CD4-positive, alpha-beta T cell treated with Interleukin-4 for 4 hours (primary cell): ENCODE measurements around the gene ASRGL1.

Experiments used
- DNase-seq: peaks from one replicate; pipeline ENCODE4 v3.0.0-alpha.2; 2020

Gene ASRGL1

DNA sequence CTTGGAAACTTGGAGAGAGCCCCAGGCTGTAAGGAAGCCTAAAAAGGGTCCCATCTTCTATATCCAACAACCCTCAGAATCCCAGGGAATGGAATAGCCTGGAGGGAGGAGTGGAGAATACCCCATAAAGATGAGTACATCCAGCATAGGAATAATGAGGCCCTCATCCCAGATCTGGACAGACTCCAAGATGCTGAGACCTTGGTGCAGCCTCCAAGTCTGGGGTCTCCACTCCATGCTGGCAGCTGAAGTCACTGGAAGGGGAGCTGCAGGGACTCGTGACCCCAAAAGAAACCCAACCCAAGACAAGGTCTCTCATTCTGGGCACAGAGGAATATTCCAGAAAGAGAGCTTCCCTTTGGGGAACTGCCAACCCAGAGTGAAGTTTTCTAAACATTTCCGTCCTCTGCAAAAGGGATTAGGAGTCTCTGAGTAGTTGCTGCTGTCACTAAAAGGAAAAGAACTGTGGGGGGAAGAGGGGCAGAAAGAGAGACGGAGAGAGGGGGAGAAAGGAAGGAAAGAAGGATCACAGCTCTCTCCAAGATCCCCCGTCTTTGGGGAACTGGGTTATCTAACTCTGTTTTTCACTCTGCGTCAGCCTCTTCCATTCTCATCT is 82.2 kb downstream of the ASRGL1 start:
- DNase-seq = no peak

- no peak for DNase-seq
Measured at GRCh38 chr11:62419943-62420342, 82.7 kb downstream of the ASRGL1 start.

DNA sequence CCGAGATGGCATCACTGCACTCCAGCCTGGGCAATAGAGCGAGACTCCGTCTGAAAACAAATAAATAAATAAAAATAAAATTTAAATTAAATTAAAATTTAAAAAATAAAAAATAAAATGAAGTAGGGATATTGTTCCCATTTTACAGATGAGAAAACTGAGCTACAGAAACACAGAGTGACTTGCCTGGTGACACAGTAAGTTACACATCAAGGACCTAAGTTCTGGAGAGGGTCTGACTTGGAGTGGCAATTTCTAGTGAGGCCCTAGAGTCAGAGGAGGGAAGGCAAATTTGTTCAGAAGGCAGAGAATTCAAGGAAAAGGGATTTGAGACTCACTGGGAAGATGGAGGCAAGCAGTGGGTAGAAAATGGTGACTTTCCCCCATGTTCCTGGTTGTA is 83.6 kb downstream of the ASRGL1 start:
- no peak for DNase-seq

- DNase-seq = no peak
Measured at GRCh38 chr11:62421996-62422395, 84.7 kb downstream of the ASRGL1 start.

- DNase-seq = no peak
Measured at GRCh38 chr11:62423012-62423411, 85.8 kb downstream of the ASRGL1 start.

DNA sequence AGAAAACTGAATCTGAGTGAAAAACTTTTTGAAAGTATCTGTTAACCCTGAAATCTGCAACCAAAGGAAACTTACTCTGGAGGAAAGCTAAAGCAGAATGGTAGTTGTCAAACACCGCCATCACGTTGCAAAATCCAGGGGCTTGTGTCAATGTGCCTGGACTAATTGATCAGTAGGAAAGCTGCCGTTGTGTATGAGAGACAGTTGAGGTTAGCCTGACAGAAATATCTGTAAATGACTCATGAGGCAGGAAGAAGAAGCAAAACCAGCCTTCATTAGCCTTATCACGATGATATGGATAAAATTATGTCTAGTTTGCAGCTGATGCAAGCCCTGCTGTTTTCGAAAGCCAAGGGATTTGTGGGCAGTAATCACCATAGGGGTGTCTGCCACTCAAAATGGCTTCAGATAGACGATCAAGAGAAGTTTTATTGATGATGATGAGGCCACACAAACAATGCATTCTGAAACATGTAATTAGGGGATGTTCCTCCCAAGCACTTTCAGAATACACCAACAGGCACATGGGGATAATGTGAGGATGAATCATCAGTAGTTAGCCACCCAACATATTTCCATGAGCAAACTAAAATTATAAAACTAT is 90.5 kb downstream of the ASRGL1 start:
- peak; percentile 23 for DNase-seq

- no peak for DNase-seq
Measured at GRCh38 chr11:62428871-62429560, 91.8 kb downstream of the ASRGL1 start.

GRCh38 chr11:62430425-62430824 is 93.2 kb downstream of the ASRGL1 start:
- no peak for DNase-seq

GRCh38 chr11:62431171-62431901 is 94.1 kb downstream of the ASRGL1 start:
- DNase-seq = no peak

DNA sequence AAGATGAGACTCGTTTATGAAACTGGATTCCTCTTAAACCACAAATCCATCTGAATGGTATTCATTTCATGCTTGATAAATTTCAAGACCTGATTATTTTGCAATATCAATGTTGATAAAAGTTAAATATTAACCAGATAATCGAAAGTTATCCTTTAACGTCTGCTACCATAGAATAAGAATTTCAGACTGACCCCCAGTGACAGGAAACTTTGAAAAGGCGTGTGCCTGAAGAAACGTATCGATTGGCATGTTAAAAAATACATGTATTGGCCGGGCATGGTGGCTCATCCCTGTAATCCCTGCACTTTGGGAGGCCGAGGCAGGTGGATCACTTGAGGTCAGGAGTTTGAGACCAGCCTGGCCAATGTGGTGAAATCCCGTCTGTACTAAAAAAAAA is 95.4 kb downstream of the ASRGL1 start:
- no peak for DNase-seq

DNA sequence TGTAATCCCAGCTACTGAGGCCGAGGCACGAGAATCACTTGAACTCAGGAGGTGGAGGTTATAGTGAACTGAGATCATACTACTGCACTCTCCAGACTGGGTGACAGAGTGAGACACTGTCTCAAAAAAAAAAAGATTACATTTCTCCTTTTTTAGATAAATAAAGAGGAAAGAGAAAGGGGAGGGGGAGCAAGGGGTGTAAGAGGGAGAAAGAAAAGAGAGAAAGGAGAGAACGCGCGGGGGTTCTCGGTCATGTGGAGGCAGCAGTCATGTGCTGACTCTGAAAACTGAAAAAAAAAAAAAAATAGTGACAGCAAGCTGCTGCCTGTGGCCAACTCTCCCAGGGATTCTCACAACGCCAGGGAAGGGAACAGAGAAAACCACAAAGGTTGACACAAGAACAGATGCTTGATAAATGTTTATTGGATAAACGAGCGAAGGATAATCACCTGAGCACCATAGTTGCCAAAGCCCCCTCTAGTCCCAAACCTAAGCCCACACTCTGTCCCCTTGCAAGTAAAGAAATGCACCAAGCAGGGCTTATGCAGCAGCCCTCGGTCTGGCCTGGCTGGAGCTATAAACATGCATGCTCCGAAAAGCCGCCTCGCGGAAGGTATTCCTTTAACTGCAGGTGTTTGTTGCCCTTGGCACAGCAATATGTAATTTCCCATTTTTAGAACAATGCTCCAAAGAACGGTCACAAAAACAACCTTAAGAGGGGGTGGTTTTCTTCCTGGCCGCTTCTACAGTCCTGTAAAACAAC is 96.1 kb downstream of the ASRGL1 start:
- no peak for DNase-seq

DNA sequence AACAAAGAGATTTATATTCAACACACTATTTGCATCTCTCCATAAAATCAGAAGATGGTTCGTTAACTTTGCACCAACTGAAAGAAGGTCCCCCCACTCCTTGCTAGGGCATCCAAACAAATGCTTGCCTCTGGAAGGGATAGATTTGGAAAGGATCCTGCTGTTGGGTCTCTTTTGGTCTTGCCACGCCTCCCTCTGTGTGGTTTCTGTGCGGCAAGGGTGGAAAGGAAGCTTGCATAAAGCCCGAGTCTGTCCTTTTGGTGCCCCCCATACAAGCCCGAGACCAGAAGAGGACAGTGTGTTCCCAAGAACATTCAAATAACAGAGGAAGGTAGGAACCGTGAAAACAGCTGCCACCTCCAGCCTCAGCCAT is 96.6 kb downstream of the ASRGL1 start:
- DNase-seq = no peak

GRCh38 chr11:62435846-62436660 is 98.8 kb downstream of the ASRGL1 start:
- no peak for DNase-seq

DNA sequence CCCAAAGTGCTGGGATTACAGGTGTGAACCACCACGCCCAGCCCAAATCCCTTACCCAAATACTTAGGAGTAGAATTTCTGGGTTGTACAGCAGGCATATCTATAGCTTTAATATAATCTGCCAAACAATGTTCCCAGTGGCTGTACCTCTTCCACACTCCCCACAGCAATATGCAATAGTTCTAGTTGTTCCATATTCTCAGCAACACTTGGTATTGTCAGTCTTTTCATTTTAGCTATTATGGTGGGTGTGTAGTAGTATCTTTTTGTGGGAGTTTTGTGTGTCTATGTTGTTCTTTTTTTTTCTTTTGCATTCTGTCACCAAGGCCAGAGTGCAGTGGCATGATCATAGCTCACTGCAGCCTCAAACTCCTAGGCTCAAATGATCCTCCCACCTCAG is 100.4 kb downstream of the ASRGL1 start:
- no peak for DNase-seq

DNA sequence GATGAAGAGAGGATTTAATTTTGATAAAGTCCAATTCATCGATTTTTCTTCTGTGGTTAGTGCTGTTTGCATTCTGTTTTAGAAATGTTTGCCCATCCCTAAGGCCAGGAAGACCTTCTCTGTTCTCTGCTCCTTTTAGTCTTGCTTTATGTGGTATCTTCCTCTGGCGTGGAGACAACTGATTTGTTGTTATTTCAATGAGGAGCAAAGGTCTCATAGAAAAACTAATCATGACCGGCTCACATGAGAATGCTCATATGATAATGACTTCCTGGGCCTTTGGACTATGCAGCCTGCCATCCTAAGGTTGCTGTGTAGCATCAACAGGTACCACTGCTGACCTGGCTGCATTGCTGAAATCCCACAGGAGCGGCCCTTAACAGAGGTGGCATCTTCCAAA is 101.4 kb downstream of the ASRGL1 start:
- DNase-seq = no peak

- no peak for DNase-seq
Measured at GRCh38 chr11:62439785-62440602, 102.7 kb downstream of the ASRGL1 start.
